ENCODE data around the gene CENPP. TPM values are rescaled to one million over a fixed set of nuclear protein-coding genes. Genes with fewer than 3 reads are reported as not detected.
A peak's percentile ranks its signal among the peaks of the same experiment; 100 is the strongest.

Gene CENPP
- total RNA-seq, 4 donors from 2014 or later = 2.8 to 51.2 (median 4.9) TPM

GRCh38 chr9:92600462-92601261, 274.9 kb downstream of the CENPP start:
- Histone ChIP-seq H3K27me3 (no peaks in the 10 kb centered on the region), H3K36me3 (no peaks in the 10 kb centered on the region), H3K27ac (peak overlapping the region in 2 of 4 donors; percentile 65 to 67), H3K9me3 (no peaks in the 10 kb centered on the region), H3K4me1 (peaks cover 0 to 12% (median 0%) of the 10 kb centered on the region in 4 donors), H3K4me3 (no peak overlapping the region)
- TF ChIP-seq POLR2A (IDR thresholded peaks at IDR 0.05) = no peak
- TF ChIP-seq CTCF (IDR thresholded peaks at IDR 0.05) = no peak
- DNase-seq = no peak

GRCh38 chr9:92601451-92601850, 275.7 kb downstream of the CENPP start:
- H3K27ac ChIP-seq = peak overlapping the region in 3 of 4 donors; percentile 12 to 67 (median 65)
- no peak for TF ChIP-seq CTCF (IDR thresholded peaks at IDR 0.05)
- no peak for TF ChIP-seq POLR2A (IDR thresholded peaks at IDR 0.05)
- no peaks in the 10 kb centered on the region for H3K36me3 ChIP-seq
- no peak for DNase-seq
- H3K4me3 ChIP-seq = no peak overlapping the region
- H3K9me3 ChIP-seq = no peaks in the 10 kb centered on the region
- peaks cover 0 to 12% (median 0%) of the 10 kb centered on the region in 4 donors for H3K4me1 ChIP-seq
- no peaks in the 10 kb centered on the region for H3K27me3 ChIP-seq

GRCh38 chr9:92602413-92602812, 276.7 kb downstream of the CENPP start:
- no peaks in the 10 kb centered on the region for H3K9me3 ChIP-seq
- no peak overlapping the region for H3K27ac ChIP-seq

GRCh38 chr9:92603100-92603499, 277.3 kb downstream of the CENPP start:
- Histone ChIP-seq H3K9me3 (no peaks in the 10 kb centered on the region), H3K27me3 (no peaks in the 10 kb centered on the region)
- TF ChIP-seq CTCF (IDR thresholded peaks at IDR 0.05) = no peak
- TF ChIP-seq POLR2A (IDR thresholded peaks at IDR 0.05) = no peak

More at GRCh38 chr9:92602413-92602812, 276.7 kb downstream of the CENPP start:
- DNase-seq = no peak
- no peak overlapping the region for H3K4me3 ChIP-seq
- no peak for TF ChIP-seq POLR2A (IDR thresholded peaks at IDR 0.05)
- no peaks in the 10 kb centered on the region for H3K36me3 ChIP-seq
- H3K27me3 ChIP-seq = no peaks in the 10 kb centered on the region
- H3K4me1 ChIP-seq = peaks cover 0 to 12% (median 0%) of the 10 kb centered on the region in 4 donors

GRCh38 chr9:92603990-92604389, 278.2 kb downstream of the CENPP start:
- H3K4me1 ChIP-seq = peaks cover 0 to 13% (median 0%) of the 10 kb centered on the region in 4 donors
- no peak overlapping the region for H3K27ac ChIP-seq
- H3K4me3 ChIP-seq = no peak overlapping the region
- no peaks in the 10 kb centered on the region for H3K36me3 ChIP-seq
- TF ChIP-seq CTCF (IDR thresholded peaks at IDR 0.05) (no peak), POLR2A (IDR thresholded peaks at IDR 0.05) (no peak)
- H3K27me3 ChIP-seq = no peaks in the 10 kb centered on the region
- DNase-seq = no peak
- no peaks in the 10 kb centered on the region for H3K9me3 ChIP-seq

More at GRCh38 chr9:92603100-92603499, 277.3 kb downstream of the CENPP start:
- Histone ChIP-seq H3K4me1 (peaks cover 0 to 12% (median 0%) of the 10 kb centered on the region in 4 donors), H3K36me3 (no peaks in the 10 kb centered on the region), H3K27ac (no peak overlapping the region), H3K4me3 (no peak overlapping the region)
- no peak for DNase-seq

GRCh38 chr9:92605224-92605623, 279.5 kb downstream of the CENPP start:
- no peaks in the 10 kb centered on the region for H3K9me3 ChIP-seq

More at GRCh38 chr9:92605224-92605623, 279.5 kb downstream of the CENPP start:
- no peak overlapping the region for H3K27ac ChIP-seq
- no peaks in the 10 kb centered on the region for H3K36me3 ChIP-seq
- H3K4me1 ChIP-seq = peaks cover 0 to 15% (median 0%) of the 10 kb centered on the region in 4 donors
- no peak overlapping the region for H3K4me3 ChIP-seq
- TF ChIP-seq POLR2A (IDR thresholded peaks at IDR 0.05) = no peak
- TF ChIP-seq CTCF (IDR thresholded peaks at IDR 0.05) = no peak
- H3K27me3 ChIP-seq = no peaks in the 10 kb centered on the region
- no peak for DNase-seq
